ENCODE data around the gene VGF.

VGF gene

GRCh38 chr7:101138213-101138870 is 27.0 kb downstream of the VGF start (continued):
- peak; percentile 99 for TF ChIP-seq BCL11A (tag by site-specific recombination; IDR thresholded peaks at IDR 0.05; ENCODE audit: low read depth)
- no peak for TF ChIP-seq ZNF433 (tag by site-specific recombination; IDR thresholded peaks at IDR 0.05; ENCODE audit: low read depth)
- TF ChIP-seq ZNF521 (tag by site-specific recombination; IDR thresholded peaks at IDR 0.05) = no peak
- peak; percentile 92 for TF ChIP-seq KLF8 (tag by site-specific recombination; IDR thresholded peaks at IDR 0.05)
- TF ChIP-seq ZEB2 (tag by site-specific recombination; IDR thresholded peaks at IDR 0.05) = peak; percentile 97
- TF ChIP-seq ZNF10 (tag by site-specific recombination; IDR thresholded peaks at IDR 0.05) = no peak
- peak; percentile 66; the same call in 1 of the 2 replicates for TF ChIP-seq ZNF600 (tag by site-specific recombination; IDR thresholded peaks at IDR 0.05)
- TF ChIP-seq ZNF677 (tag by site-specific recombination; IDR thresholded peaks at IDR 0.05) = no peak
- TF ChIP-seq ZNF544 (tag by site-specific recombination; IDR thresholded peaks at IDR 0.05) = no peak
- TF ChIP-seq ZNF596 (tag by site-specific recombination; IDR thresholded peaks at IDR 0.05) = no peak
- TF ChIP-seq ZNF391 (tag by site-specific recombination; IDR thresholded peaks at IDR 0.05; ENCODE audit: borderline replicate concordance, low read depth) = peak; percentile 94
- peak; percentile 75 for TF ChIP-seq ZNF335 (tag by site-specific recombination; conservative IDR thresholded peaks at IDR 0.05)
- no peak for TF ChIP-seq TCF7L2 (IDR thresholded peaks at IDR 0.05; ENCODE audit: borderline replicate concordance, low read depth, low read length)
- no peak for TF ChIP-seq ZNF777 (tag by site-specific recombination; IDR thresholded peaks at IDR 0.05; ENCODE audit: borderline replicate concordance)
- no peak for TF ChIP-seq PRDM6 (tag by site-specific recombination; IDR thresholded peaks at IDR 0.05)
- peak; percentile 30; the same call in 1 of the 2 replicates for TF ChIP-seq ZFHX2 (tag by site-specific recombination; conservative IDR thresholded peaks at IDR 0.05)
- TF ChIP-seq ZFP37 (tag by site-specific recombination; IDR thresholded peaks at IDR 0.05) = peak; percentile 78; the same call in 1 of the 2 replicates
- TF ChIP-seq ZNF561 (tag by site-specific recombination; IDR thresholded peaks at IDR 0.05; ENCODE audit: borderline replicate concordance) = 0 out of 2 replicates have a peak, but pooled peaks have one; percentile 50
- TF ChIP-seq ZNF660 (tag by site-specific recombination; IDR thresholded peaks at IDR 0.05) = peak; percentile 86
- peak; percentile 99 for TF ChIP-seq PATZ1 (tag by site-specific recombination; IDR thresholded peaks at IDR 0.05)
- no peak for TF ChIP-seq ZNF16 (tag by site-specific recombination; IDR thresholded peaks at IDR 0.05; ENCODE audit: low read depth)
- no peak for TF ChIP-seq ZNF19 (tag by site-specific recombination; IDR thresholded peaks at IDR 0.05; ENCODE audit: low read depth)
- peak; percentile 65; the same call in 1 of the 2 replicates for TF ChIP-seq ZNF76 (tag by site-specific recombination; IDR thresholded peaks at IDR 0.05; ENCODE audit: borderline replicate concordance, low read depth)
- no peak for TF ChIP-seq ZNF350 (tag by site-specific recombination; IDR thresholded peaks at IDR 0.05)
- peak; percentile 72 for TF ChIP-seq GLIS1 (tag by site-specific recombination; IDR thresholded peaks at IDR 0.05)
- peak; percentile 99 for TF ChIP-seq KLF17 (tag by site-specific recombination; IDR thresholded peaks at IDR 0.05)
- peak; percentile 74; the same call in 1 of the 2 replicates for TF ChIP-seq CTCF (tag by site-specific recombination; IDR thresholded peaks at IDR 0.05)
- 0 out of 2 replicates have a peak, but pooled peaks have one; percentile 41 for TF ChIP-seq ZBTB1 (tag by site-specific recombination; IDR thresholded peaks at IDR 0.05)
- TF ChIP-seq ZSCAN30 (tag by site-specific recombination; IDR thresholded peaks at IDR 0.05) = peak; percentile 77; the same call in 1 of the 2 replicates
- no peak for TF ChIP-seq ZNF571 (tag by site-specific recombination; IDR thresholded peaks at IDR 0.05)
- peak; percentile 42 for TF ChIP-seq ZNF341 (tag by site-specific recombination; IDR thresholded peaks at IDR 0.05; ENCODE audit: low read depth)
- TF ChIP-seq ZNF785 (tag by site-specific recombination; IDR thresholded peaks at IDR 0.05) = 0 out of 2 replicates have a peak, but pooled peaks have one; percentile 56
- TF ChIP-seq ZSCAN18 (tag by site-specific recombination; IDR thresholded peaks at IDR 0.05) = 0 out of 2 replicates have a peak, but pooled peaks have one; percentile 40

All from HEK293 (cell line).